Glomerular endothelial cell (primary cell): ENCODE results near the gene KLK3. TPM values are rescaled to one million over a fixed set of nuclear protein-coding genes. Genes with fewer than 3 reads are reported as not detected.

Source experiments
- DNase-seq: peaks from one replicate; pipeline ENCODE4 v3.0.0-alpha.2; 2011; ENCODE audit warnings: low read depth, low spot score; ENCODE audit errors: extremely low read depth
- total RNA-seq: library from RNA; depleted of rRNA; stranded (reverse); fragments of >200 nt; gene quantifications from 2 replicates; pipeline ENCODE4 v1.2.3, GENCODE V29; 2015

KLK3 gene
- total RNA-seq, 1 donor from 2014 or later: not detected

GRCh38 chr19:50830266-50831025 lies 24.3 kb upstream of the KLK3 start:
- DNase-seq: no peak

GRCh38 chr19:50831026-50831396 lies 23.7 kb upstream of the KLK3 start:
- DNase-seq: no peak

- no peak for DNase-seq
Observed at GRCh38 chr19:50832666-50833065, 22.0 kb upstream of the KLK3 start.

GRCh38 chr19:50833117-50833801 lies 21.5 kb upstream of the KLK3 start, which contains the start of gene KLK15:
TSS of gene KLK15 (minus strand) at chr19:50833574. CDS start at chr19:50831492, 2,082 bp downstream.
- DNase-seq: no peak

- no peak for DNase-seq
Observed at GRCh38 chr19:50833802-50834167, 20.9 kb upstream of the KLK3 start.

GRCh38 chr19:50835103-50835784 lies 19.5 kb upstream of the KLK3 start:
- no peak for DNase-seq

GRCh38 chr19:50835785-50836542 lies 18.8 kb upstream of the KLK3 start:
- DNase-seq: no peak

- DNase-seq: no peak
Observed at GRCh38 chr19:50836543-50837195, 18.0 kb upstream of the KLK3 start.

GRCh38 chr19:50837300-50837699 lies 17.4 kb upstream of the KLK3 start:
- DNase-seq: no peak

- DNase-seq: no peak
Observed at GRCh38 chr19:50838239-50838638, 16.5 kb upstream of the KLK3 start.

- no peak for DNase-seq
Observed at GRCh38 chr19:50839712-50840655, 14.7 kb upstream of the KLK3 start.

GRCh38 chr19:50842130-50842529 lies 12.6 kb upstream of the KLK3 start:
- DNase-seq: no peak

GRCh38 chr19:50843205-50843604 lies 11.5 kb upstream of the KLK3 start:
- no peak for DNase-seq

GRCh38 chr19:50843701-50844221 lies 11.0 kb upstream of the KLK3 start:
- no peak for DNase-seq

GRCh38 chr19:50844296-50844935 lies 10.3 kb upstream of the KLK3 start:
- no peak for DNase-seq

- no peak for DNase-seq
Observed at GRCh38 chr19:50850738-50851137, 4.0 kb upstream of the KLK3 start.

- DNase-seq: no peak
Observed at GRCh38 chr19:50851620-50852019, 3.1 kb upstream of the KLK3 start.

- DNase-seq: no peak
Observed at GRCh38 chr19:50857366-50857765, 2.7 kb downstream of the KLK3 start.

GRCh38 chr19:50858886-50859285 lies 4.2 kb downstream of the KLK3 start:
- no peak for DNase-seq
